Neural cell (in vitro differentiated cells): ENCODE measurements around the gene TSPAN7. TPM values are rescaled to one million over a fixed set of nuclear protein-coding genes. Genes with fewer than 3 reads are reported as not detected.

Source experiments
- H2AFZ ChIP-seq: fragments of 200-600, 300-800 bp; sonication (generic), shearing (Covaris generic); 2 replicates; pipeline ENCODE4 v1.6.0; 2014; ENCODE audit warnings: low read depth, mild to moderate bottlenecking, antibody characterized with exemption, low read length, moderate library complexity
- H3F3A ChIP-seq: fragments of 200-600 bp; shearing (Covaris generic); 2 replicates; pipeline ENCODE4 v1.6.1; 2016; ENCODE audit warnings: mild to moderate bottlenecking, moderate library complexity, mixed read lengths, antibody characterized with exemption, low read length; ENCODE audit not compliant: insufficient read depth, poor library complexity, severe bottlenecking
- H3K27ac ChIP-seq: fragments of 200-600, 300-800 bp; sonication (generic), shearing (Covaris generic); 2 replicates; pipeline ENCODE4 v1.5.1; 2014; ENCODE audit warnings: mild to moderate bottlenecking, low read length, moderate library complexity
- H3K27me3 ChIP-seq: fragments of 300-800, 200-600 bp; sonication (generic), shearing (Covaris generic); 2 replicates; pipeline ENCODE4 v1.6.0; 2014; ENCODE audit warnings: mild to moderate bottlenecking, low read depth, low read length, moderate library complexity; ENCODE audit not compliant: insufficient read depth
- H3K36me3 ChIP-seq: fragments of 300-800, 200-600 bp; sonication (generic), shearing (Covaris generic); 2 replicates; pipeline ENCODE4 v1.5.1; 2014; ENCODE audit warnings: mild to moderate bottlenecking, antibody characterized with exemption, low read length, moderate library complexity; ENCODE audit not compliant: insufficient read depth
- H3K4me2 ChIP-seq: fragments of 300-800, 200-600 bp; sonication (generic), shearing (Covaris generic); 2 replicates; pipeline ENCODE4 v1.6.0; 2014; ENCODE audit warnings: mild to moderate bottlenecking, low read length
- H3K4me3 ChIP-seq: fragments of 300-800, 200-600 bp; sonication (generic), shearing (Covaris generic); 2 replicates; pipeline ENCODE4 v1.5.1; 2014; ENCODE audit warnings: mild to moderate bottlenecking, low read length, moderate library complexity
- H3K79me2 ChIP-seq: fragments of 200-600 bp; shearing (Covaris generic); replicated peaks from 2 replicates; pipeline ENCODE4 v1.6.0; 2014; ENCODE audit warnings: mild to moderate bottlenecking, low read length, moderate library complexity; ENCODE audit not compliant: insufficient read depth
- H3K9ac ChIP-seq: fragments of 300-800, 200-600 bp; sonication (generic), shearing (Covaris generic); 2 replicates; pipeline ENCODE4 v1.6.1; 2016; ENCODE audit warnings: mild to moderate bottlenecking, low read length, mixed read lengths
- H3K9me2 ChIP-seq: fragments of 200-600 bp; shearing (Covaris generic); 2 replicates; pipeline ENCODE4 v1.6.1; 2016; ENCODE audit warnings: mild to moderate bottlenecking, low read length, mixed read lengths; ENCODE audit not compliant: insufficient read depth
- H3K9me3 ChIP-seq: fragments of 200-600, 300-800 bp; sonication (generic), shearing (Covaris generic); 2 replicates; pipeline ENCODE4 v1.6.1; 2016; ENCODE audit warnings: mild to moderate bottlenecking, mixed run types, low read length, moderate library complexity, mixed read lengths
- H4K20me1 ChIP-seq: fragments of 200-600 bp; shearing (Covaris generic); 2 replicates; pipeline ENCODE4 v1.6.1; 2016; ENCODE audit warnings: mild to moderate bottlenecking, mixed run types; ENCODE audit not compliant: insufficient read depth
- CTCF ChIP-seq: fragments of 450-650 bp; IDR thresholded peaks from 2 replicates; pipeline ENCODE4 v1.5.1; 2014; ENCODE audit warnings: antibody characterized with exemption, mild to moderate bottlenecking, moderate library complexity; ENCODE audit not compliant: poor library complexity, severe bottlenecking
- EP300 ChIP-seq: fragments of 450-650 bp; conservative IDR thresholded peaks from 2 replicates; pipeline ENCODE4 v1.6.1; 2014; ENCODE audit warnings: antibody characterized with exemption, mild to moderate bottlenecking, moderate library complexity; ENCODE audit not compliant: poor library complexity, severe bottlenecking
- EZH2 ChIP-seq: fragments of 200-600, 300-800 bp; shearing (Covaris generic), sonication (generic); IDR thresholded peaks from 2 replicates; pipeline ENCODE4 v1.6.1; 2014; ENCODE audit warnings: antibody characterized with exemption, low read length, borderline replicate concordance, mild to moderate bottlenecking; ENCODE audit not compliant: insufficient read depth, poor library complexity, severe bottlenecking
- MXI1 ChIP-seq: fragments of 450-650 bp; conservative IDR thresholded peaks from 2 replicates; pipeline ENCODE4 v1.6.1; 2014; ENCODE audit warnings: antibody characterized with exemption, mild to moderate bottlenecking; ENCODE audit not compliant: poor library complexity, severe bottlenecking
- POLR2AphosphoS5 ChIP-seq: IDR thresholded peaks from 2 replicates; pipeline ENCODE4 v1.6.1; 2012
- RAD21 ChIP-seq: fragments of 450-650 bp; conservative IDR thresholded peaks from 2 replicates; pipeline ENCODE4 v1.6.1; 2014; ENCODE audit warnings: antibody characterized with exemption, mild to moderate bottlenecking, moderate library complexity
- REST ChIP-seq: IDR thresholded peaks from 2 replicates; pipeline ENCODE4 v1.6.1; 2012; ENCODE audit warnings: borderline replicate concordance
- SMC3 ChIP-seq: fragments of 450-650 bp; conservative IDR thresholded peaks from 2 replicates; pipeline ENCODE4 v1.6.1; 2014; ENCODE audit warnings: antibody characterized with exemption, mild to moderate bottlenecking, moderate library complexity; ENCODE audit not compliant: poor library complexity
- TAF1 ChIP-seq: IDR thresholded peaks from 2 replicates; pipeline ENCODE4 v1.6.1; 2012; ENCODE audit warnings: low read depth
- polyA plus RNA-seq: library from polyadenylated mRNA; depleted of rRNA; stranded (reverse); fragments of >200 nt; gene quantifications from 2 replicates; pipeline ENCODE4 v1.2.3, GENCODE V29; 2014
- small RNA-seq, 3 experiments: library from RNA; depleted of rRNA; stranded (forward); fragments of <200 nt; gene quantifications; one replicate each; pipeline ENCODE3, GENCODE V24; 2012

TSPAN7 gene
- polyA plus RNA-seq, 1 donor from 2014 or later, result 184 TPM

DNA sequence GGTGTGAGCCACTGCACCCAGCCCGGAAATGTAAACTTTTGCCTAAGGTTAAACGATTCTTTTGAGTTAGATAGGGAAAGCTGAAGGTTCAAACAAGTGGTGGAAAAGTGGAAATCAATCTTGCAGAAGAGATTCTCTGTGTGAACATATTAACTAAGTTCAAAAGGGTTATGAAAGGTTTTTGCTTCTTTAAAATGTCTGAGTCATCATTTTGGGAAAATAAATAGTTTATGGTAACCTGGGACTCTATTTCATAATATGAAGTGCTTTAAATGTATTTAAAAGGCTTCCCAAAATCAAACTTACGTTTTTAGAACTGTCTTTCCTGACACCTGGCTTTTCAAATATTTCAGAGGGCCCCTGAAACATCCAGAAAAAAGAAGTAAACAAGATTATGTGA, 166.3 kb downstream of the TSPAN7 start:
- Histone ChIP-seq H3K4me3 (no peak overlapping the region), H3K79me2 (no peaks in the 10 kb centered on the region), H3K36me3 (no peaks in the 10 kb centered on the region), H3F3A (no peaks in the 10 kb centered on the region), H3K9me2 (no peaks in the 10 kb centered on the region), H3K9me3 (no peaks in the 10 kb centered on the region), H3K9ac (no peak overlapping the region), H3K4me2 (no peak overlapping the region), H3K27ac (no peak overlapping the region), H2AFZ (no peak overlapping the region), H4K20me1 (no peaks in the 10 kb centered on the region), H3K27me3 (no peaks in the 10 kb centered on the region)
- TF ChIP-seq POLR2AphosphoS5 (no peak), RAD21 (no peak), TAF1 (no peak), EP300 (no peak), REST (no peak), MXI1 (no peak), SMC3 (no peak), CTCF (no peak), EZH2 (no peak)

DNA sequence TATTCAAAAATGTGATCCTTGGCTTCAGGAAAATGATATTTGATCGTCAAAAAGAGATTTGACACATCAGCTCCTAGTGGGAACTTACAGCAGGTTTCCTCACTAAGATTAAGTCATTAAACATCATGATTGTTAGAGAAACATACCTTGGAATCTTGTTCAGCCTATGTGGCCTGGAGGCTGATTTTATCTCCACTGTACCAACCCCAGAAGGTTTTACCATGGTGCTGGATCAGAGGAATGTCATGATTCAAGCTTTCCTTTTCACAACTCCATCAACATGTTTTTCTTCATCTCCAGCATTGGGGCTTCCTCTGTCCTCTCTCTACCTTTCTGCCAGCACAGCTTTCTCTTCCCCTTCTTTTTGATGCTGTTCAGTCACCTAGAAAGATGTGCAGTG, 171.5 kb downstream of the TSPAN7 start:
- no peak overlapping the region for H3K4me3 ChIP-seq
- no peak overlapping the region for H3K4me2 ChIP-seq
- no peaks in the 10 kb centered on the region for H3K27me3 ChIP-seq
- H3K9me3 ChIP-seq, result no peaks in the 10 kb centered on the region
- no peak overlapping the region for H2AFZ ChIP-seq
- no peak overlapping the region for H3K27ac ChIP-seq
- H3K9ac ChIP-seq, result no peak overlapping the region
- no peaks in the 10 kb centered on the region for H3K79me2 ChIP-seq
- no peaks in the 10 kb centered on the region for H4K20me1 ChIP-seq
- no peaks in the 10 kb centered on the region for H3F3A ChIP-seq
- H3K36me3 ChIP-seq, result no peaks in the 10 kb centered on the region
- TF ChIP-seq POLR2AphosphoS5 (no peak), CTCF (no peak), RAD21 (no peak), EZH2 (no peak)
- no peaks in the 10 kb centered on the region for H3K9me2 ChIP-seq

Small RNA genes within 50 kb of the gene (small RNA-seq; reads per million reads assigned to genes)
- gene RNU7-7P, result 0 to 0.08 (median 0) reads per million in 3 experiments

Other genes starting within 250 kb of the TSPAN7 start
- 2.8 and 6.5 TPM in 2 replicates for gene RPGR, start 234.0 kb upstream of the TSPAN7 start, polyA plus RNA-seq
- not detected in 2 replicates for gene OTC, start 208.9 kb upstream of the TSPAN7 start, polyA plus RNA-seq
- 8.2 and 11.1 TPM in 2 replicates for gene MID1IP1, start 239.9 kb downstream of the TSPAN7 start, polyA plus RNA-seq